GM21447 (cell line): ENCODE measurements around the gene KLHDC2.
"Not testable (repeated sequence)": the region's sequence is repeated elsewhere in the genome, so short reads cannot be mapped to it uniquely, and the experiment has no call there.

Experiments
- ATAC-seq: cut with Tn5 transposase; IDR thresholded peaks from one replicate; pipeline ENCODE4 v1.9.1; 2021; ENCODE audit not compliant: unreplicated experiment

The KLHDC2 gene, protein sequence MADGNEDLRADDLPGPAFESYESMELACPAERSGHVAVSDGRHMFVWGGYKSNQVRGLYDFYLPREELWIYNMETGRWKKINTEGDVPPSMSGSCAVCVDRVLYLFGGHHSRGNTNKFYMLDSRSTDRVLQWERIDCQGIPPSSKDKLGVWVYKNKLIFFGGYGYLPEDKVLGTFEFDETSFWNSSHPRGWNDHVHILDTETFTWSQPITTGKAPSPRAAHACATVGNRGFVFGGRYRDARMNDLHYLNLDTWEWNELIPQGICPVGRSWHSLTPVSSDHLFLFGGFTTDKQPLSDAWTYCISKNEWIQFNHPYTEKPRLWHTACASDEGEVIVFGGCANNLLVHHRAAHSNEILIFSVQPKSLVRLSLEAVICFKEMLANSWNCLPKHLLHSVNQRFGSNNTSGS

DNA sequence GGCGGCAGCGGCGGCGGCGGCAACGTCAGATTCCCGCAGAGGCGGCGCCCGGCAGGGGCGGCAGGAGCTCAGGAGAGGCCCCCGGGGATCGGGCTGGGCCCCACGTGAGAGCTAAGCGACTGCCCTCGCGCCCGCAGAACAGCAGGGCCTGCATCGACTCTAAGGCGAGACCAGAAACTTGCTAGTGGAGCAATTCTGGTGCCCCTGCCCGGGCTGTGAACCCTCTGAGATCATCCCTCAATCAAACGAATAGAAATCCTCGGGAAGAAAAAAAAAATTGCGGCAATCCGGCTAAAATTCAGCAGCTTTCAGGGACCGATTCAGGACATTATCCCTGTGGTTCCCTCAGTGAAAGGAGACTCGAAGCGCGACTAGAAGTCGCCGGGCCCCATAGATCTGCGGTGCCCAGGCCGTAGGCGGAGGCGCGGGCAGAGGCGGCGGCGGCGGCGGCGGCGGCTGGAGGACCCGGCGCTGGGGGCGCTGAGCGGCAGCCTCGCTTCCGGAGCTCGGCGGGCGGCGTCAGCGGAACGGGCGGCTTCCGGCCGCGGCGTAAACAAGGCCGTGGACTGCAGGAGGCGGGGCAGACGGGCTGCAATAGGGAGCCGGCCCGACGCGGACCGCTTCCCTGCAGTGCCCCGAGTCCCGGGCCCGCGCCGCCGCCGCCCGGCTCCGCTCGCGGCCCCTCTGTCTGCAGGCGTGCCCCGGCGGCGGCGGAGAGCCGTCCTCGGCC, at the start of gene KLHDC2:
Gene KLHDC2 (plus strand): TSS at position 583 of the 730 bp plus-strand sequence. CDS start 316 bp downstream, outside the sequence.
- ATAC-seq: peak; percentile 89

DNA sequence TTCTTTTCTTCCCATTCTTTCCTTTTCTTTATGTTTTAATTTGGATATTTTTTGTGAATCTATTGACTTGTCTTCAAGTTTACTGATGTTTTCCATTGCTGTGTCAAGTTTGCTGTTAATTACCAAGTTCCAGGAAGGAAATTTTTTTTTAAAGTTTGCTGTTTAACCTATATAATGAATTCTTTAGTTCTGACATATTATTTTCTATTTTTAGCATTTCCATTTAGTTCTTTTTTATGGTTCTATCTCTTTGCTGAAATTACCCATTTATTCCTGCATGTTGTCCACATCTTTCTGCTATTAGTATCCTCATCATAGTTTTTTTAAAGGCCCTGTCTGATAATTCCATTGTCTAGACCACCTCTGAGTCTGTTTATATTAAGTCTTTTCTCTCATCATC, 47.2 kb upstream of the KLHDC2 start:
- no peak for ATAC-seq

DNA sequence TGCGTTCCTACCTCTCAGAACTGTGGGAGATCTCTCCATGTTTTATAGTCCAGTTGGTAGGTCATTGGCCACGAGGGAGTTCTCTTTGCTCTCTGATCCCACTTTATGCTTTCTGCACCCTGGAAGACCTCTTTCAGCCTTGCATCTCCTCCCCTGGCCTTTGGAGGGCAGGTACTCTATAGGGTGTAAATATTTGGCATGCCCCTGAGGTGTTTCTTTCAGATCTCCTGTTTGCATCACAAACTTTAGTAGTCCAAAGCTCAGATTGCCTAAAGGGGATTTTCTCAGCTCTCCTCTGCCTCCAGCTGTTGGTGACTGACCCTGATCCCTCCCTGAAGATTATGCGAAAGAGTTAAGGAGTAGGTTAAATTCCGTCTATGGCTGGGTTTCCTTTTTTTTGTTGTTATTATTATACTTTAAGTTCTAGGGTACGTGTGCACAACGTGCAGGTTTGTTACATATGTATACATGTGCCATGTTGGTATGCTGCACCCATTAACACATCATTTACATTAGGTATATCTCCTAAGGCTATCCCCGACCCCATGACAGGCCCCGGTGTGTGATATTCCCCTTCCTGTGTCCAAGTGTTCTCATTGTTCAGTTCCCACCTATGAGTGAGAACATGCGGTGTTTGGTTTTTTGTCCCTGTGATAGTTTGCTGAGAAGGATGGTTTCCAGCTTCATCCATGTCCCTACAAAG, 46.1 kb upstream of the KLHDC2 start:
- ATAC-seq: not testable (repeated sequence)

DNA sequence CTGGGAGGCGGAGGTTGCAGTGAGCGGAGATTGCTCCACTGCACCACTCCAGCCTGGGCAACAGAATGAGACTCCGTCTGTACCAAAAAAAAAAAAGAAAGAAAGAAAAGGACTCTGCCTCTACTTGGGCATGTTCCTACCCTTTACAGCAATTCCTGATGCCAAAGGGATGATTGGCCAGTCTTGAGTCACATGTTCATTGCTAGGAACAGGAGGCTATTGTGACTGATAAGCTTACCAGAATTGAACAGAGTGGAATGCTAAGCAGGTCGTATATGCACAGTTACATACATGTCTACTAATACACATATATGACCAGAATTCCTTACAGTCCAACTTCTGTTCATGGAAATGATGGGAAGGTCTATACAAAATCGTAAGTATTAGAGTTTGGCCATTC, 40.8 kb upstream of the KLHDC2 start:
- ATAC-seq: no peak

DNA sequence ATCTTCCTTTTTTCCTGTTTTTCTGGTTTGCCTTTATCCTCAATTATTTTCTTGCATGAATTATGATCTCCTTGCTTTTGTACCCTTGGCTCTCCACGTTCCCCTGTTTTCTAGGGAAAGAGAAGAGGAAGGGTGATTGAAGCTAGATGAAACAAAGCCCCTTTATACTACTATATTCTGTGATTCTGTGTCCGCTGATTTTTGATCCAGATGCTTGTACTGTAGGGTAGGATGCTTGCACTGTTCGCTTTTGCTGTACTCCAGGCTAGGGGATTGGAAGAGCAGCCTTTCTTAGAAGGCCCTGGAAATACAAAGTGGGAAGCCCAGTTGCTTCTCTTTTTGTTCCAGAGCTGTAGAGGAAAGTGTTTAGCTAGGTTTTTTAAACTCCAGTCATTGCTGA, 35.1 kb upstream of the KLHDC2 start:
- no peak for ATAC-seq

DNA sequence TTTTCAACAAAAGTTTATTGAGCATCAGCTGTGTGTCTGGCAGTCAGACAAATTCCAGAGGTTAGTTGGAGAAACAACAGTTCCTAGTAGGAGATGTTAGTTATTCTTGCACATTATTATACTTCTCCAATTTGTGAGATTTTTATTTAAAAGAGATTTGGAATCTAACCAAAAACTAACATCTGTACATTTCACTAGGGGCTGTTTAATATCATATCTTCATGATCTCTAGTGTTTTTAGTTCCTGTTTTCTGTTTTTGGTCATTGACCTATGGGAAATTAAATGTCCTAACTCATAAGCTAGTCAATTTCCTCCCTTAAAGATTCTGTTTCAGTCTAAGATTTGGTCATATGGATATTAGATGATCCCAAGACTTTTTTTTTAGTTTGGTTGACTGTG, 34.1 kb upstream of the KLHDC2 start:
- no peak for ATAC-seq

DNA sequence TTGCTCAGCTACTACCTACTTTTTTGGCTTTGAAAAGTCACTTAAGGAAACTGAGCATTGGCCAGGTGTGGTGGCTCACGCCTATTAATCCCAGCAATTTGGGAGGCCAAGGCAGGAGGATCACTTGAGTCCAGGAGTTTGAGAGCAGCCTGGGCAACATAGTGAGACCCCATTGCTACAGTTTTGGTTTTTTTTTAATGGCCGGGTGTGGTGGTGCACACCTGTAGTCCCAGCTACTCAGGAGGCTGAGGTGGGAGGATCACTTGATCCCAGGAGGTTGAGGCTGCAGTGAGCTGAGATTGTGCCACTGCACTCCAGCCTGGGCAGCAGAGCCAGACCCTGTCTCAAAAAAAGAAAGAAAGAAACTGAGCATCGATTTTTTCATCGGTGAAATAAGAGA, 32.3 kb upstream of the KLHDC2 start:
- not testable (repeated sequence) for ATAC-seq

DNA sequence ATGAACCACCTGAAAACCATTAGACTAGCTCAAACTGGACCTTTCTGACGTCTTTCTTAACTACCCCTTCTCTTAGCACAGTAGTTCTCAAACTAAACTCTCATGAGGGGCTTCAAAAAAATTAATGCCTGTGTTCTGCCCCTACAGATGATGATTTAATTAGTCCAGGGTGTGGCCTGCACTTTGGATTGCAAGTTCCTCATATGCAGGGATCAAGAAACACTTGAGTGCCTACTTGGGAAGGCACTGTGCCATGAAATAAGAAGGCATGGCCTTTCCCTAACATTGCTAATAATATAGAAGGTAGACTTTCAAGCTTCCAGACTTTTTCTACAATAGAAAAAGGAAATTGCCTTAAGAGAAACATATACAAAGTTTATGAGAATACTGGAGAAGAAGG, 22.8 kb upstream of the KLHDC2 start:
- no peak for ATAC-seq

DNA sequence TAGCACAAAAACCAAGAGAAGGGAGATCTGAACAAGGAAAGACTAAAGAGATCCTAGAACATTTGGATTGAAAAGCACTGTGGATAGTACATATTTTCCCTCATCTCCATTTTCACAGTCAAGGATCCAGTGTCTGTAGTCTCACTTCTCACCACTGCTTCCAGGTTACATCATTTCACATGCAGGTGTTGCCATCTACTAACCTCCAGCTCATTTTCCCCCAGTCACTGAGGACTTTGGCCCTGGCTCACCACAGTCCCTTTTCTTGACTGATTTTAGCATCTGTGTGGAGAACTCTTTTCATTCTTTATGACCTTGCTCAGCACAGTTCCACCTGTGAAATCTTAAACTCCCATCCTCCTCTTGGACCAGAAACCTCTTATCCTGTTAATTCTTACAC, 21.5 kb upstream of the KLHDC2 start:
- not testable (repeated sequence) for ATAC-seq

DNA sequence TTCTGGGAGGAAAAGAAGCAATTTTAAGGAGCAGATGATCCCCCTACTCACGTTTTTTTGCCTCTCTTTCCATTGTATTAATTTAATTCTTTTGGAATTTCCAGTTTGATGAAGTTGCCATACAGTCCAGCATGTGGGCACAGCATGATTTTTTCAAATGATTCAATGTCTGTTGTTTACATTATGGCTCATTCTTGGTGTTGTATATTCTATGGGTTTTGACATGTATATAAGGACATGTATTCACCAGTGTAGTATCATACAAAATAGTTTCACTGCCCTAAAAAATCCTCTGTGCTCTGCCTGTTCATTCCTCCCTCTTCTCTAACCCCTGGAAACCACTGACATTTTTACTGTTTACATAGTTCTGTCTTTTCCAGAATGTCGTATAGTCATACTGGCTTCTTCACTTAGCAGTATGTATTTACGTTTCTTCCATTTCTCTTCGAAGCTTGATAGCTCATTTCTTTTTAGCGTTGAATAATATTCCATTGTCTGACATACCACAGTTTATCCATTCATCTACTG, 13.3 kb upstream of the KLHDC2 start:
- no peak for ATAC-seq

DNA sequence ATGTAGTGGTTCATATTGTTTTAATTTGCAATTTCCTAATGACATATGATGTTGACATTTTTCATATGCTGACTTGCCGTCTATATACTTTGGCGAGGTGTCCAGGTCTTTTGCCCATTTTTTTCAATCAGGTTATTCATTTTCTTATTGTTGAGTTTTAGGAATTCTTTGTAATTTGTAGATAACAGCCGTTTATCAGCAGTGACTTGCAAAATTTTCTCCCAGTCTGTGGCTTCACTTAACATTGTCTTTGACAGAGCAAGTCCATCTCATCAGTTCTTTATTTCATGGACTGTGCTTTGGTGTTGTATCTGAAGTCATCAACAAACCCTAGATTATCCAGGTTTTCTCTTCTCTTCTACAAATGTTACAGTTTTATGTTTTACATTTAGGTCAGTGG, 12.6 kb upstream of the KLHDC2 start:
- ATAC-seq: no peak

DNA sequence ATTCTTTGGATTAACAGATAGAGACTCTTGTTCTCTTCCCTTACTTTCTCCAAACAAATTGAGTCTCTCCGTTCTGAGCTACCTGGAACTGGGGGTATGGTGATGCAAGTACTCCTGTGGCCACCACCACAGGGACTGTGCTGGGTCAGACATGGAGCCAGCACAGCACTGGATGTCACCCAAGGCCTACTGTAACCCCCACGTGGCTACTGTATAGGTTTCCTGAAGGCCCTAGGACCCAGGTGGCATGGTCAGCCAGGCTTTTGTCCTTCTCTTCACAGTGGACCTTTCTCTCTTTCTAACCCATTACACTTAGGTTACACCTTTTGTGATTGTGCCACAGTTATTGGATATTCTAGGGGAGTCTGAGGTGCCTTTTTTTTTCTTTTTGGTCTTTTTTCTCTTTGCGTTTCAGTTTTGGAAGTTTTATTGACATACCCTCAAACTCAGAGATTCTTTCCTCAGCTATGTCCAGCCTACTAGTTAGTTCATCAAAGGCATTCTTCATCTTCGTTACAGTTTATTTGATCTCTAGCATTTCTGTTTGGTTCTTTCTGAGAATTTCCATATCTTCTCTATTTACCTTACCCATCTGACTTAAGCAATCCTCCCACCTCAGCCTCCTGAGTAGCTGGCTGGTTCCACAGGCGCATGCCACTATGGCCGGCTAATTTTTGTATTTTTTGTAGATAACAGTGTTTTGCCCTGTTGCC, 6.0 kb upstream of the KLHDC2 start:
- ATAC-seq: no peak

DNA sequence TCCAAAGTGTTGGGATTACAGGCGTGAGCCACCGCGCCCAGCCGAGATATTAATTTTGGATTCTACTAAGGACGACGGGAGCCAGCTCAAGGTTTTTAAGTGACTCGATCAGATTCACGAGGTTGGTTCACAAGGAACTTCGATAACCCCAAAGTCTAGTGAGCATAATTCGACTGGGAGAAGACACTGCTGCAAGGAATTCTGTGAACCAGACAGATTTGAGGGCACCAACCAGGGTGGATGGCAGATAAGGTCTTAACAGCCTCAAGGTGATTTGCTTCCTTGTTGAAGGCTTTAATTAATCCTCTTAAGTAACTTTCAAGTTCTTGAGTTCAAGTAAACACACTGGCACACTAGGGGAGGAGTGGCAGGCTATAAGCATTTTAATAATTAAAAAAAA, 1.1 kb upstream of the KLHDC2 start:
- no peak for ATAC-seq

DNA sequence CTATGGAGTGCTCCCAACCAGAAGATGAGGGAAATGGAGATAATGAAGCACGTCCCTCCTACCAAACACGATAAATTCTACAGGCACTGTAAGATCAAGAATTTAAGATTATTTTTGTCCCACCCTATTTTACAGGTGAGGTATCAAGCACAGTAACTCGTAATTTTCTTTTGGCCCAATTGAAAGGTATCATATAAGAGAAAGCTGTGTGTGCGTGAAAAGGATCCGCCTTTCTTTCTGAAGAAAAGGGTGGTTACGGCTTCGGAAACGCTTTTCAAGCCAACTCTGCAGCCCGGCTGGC, 733 bp upstream of the KLHDC2 start:
- ATAC-seq: no peak

DNA sequence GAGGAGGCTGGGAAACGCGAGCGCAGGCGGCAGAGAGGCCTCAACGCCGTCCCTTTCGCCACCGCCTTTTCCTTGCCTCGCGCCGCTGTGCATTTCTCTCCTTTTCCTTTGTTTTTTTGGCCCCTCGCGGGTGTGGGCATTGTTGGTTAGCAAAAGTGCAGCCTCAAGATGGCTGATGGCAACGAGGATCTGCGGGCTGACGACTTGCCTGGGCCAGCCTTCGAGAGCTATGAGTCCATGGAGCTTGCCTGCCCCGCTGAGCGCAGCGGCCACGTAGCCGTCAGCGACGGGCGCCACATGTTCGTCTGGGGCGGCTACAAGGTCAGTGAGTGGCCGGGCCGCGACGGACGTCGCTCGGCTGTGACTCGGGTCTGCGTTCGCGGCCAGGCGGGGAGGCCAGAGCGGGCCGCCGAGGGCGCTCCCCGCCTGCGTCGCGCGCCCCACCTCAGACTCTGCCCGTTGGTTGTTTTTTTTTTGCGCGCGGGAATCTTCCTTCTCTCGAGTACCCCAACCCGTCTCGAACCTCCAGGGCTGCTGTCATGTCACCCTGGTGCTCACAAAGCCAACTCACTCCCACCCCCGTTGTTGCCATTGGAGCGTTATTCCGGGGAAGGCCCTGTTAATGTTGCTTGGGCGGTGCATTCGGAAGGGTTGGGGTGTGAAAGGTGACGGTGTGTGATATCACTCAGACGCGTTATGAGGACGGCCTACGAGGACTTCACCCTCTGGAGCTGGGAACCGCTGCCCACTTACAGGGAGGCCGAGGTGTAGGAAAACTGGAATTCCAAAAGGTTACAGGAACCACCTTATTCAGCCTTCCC, 558 bp downstream of the KLHDC2 start:
- ATAC-seq: peak; percentile 32

DNA sequence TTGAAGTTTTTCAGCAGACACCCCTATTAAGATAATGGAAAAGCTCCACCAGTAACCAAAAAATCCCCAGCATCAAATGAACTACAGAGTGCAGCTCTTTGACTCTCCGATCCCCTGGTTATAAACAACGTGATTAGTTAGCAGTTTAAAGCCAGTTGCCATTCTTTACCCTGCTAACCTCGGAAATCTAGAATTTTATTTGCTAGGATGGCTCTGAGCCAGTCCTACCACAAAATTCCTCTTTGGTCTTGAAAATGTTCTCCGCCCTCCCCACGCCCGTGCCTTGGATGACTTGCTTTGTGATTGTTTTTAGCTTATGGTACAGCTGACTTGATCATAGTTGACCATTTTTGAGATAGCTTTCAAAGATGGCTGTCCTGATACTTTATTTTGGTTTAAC, 1.2 kb downstream of the KLHDC2 start:
- ATAC-seq: no peak

DNA sequence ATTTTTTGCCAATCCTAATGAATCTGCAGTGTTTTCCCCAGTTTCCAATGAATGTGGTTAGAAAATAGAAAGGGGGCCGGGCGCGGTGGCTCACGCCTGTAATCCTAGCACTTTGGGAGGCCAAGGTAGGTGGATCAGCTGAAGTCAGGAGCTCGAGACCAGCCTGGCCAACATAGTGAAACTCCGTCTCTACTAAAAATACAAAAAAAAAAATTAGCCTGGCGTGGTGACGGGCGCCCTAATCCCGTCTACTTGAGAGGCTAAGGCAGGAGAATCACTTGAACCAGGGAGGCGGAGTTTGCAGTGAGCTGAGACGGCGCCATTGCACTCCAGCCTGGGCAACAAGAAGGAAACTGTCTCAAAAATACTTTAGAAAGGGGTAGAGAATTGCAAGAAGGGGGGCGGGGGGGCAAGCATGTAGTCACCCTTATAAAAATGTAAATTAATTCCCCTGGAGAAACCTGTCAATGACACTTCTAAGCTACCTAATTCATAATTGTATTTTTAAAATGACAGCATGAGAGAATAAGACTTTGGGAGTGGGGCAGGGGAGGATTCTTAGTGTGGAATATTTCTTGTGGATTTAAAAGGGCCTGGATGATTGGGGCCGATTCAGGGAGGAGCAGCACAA, 1.7 kb downstream of the KLHDC2 start:
- no peak for ATAC-seq

DNA sequence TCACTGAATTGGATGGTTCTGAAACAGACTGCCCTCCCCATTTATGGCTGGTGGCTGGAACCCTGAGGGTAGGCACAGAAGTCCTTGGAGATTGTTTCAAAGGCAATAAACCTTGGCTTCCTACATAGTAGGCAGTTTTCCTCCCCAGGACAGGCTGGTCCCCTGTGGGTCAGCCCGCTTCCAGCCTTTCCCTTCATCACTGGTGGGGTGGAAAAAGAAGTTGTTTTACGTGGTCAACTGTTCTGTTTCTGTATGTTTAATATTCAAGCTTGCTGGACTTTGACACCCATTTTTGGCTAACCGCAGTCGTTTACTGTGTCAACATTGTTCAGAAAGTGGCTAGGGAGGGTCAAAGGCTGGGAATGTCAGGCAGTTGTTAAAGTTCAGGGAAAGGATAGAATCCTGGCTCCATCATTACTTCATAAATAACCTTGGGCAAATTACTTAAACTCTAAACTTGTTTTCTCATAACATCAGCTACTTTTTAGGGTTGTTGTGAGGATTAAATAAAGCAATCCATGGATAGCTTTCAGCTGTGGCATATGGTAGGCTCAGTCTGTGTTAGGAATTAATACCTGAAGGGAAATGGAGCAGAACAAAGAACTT, 2.4 kb downstream of the KLHDC2 start:
- no peak for ATAC-seq

DNA sequence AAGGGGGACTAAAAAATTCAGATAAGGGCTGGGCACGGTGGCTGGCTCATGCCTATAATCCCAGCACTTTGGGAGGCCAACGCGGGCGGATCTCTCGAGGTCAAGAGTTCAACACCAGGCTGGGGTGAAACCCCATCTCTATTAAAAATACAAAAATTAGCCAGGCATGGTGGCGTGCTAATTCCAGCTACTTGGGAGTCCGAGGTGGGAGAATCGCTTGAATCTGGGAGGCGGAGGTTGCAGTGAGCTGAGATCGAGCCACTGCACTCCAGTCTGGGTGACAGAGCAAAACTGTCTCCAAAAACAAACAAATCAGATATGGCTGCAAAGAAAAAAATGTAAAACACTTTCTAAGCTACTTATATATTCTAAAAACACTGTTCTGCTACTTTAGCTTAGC, 3.7 kb downstream of the KLHDC2 start:
- ATAC-seq: not testable (repeated sequence)
